SK-N-SH treated with all-trans-retinoic acid at 6 μM for 48 hours (cell line): Measurements from ENCODE around the gene RBM19.

Source experiments
- ATAC-seq: fragments of 200-7000 bp; cut with Tn5 transposase; 3 replicates; pipeline ENCODE4 v1.9.1; 2020; ENCODE audit warnings: mild to moderate bottlenecking, moderate library complexity
- ARNTL ChIP-seq: fragments of 450-650 bp; formaldehyde crosslinking; IDR thresholded peaks from 2 replicates; pipeline ENCODE4 v1.5.0; 2020; ENCODE audit warnings: low read depth, mild to moderate bottlenecking, moderate library complexity, borderline replicate concordance
- BACH2 ChIP-seq: fragments of 250-450 bp; sonication (Bioruptor Pico); IDR thresholded peaks from 2 replicates; pipeline ENCODE4 v1.9.0; 2021; ENCODE audit warnings: mild to moderate bottlenecking, borderline replicate concordance
- CREB5 ChIP-seq: fragments of 250-450 bp; sonication (Bioruptor Pico); IDR thresholded peaks from 2 replicates; pipeline ENCODE4 v1.5.1; 2020; ENCODE audit warnings: low read depth, mild to moderate bottlenecking, moderate library complexity
- CSDC2 ChIP-seq: fragments of 250-450 bp; sonication (Bioruptor Pico); IDR thresholded peaks from 2 replicates; pipeline ENCODE4 v1.5.0; 2020; ENCODE audit warnings: mild to moderate bottlenecking, moderate library complexity
- ESRRG ChIP-seq: fragments of 250-450 bp; sonication (Bioruptor Pico); IDR thresholded peaks from 2 replicates; pipeline ENCODE4 v1.6.1; 2021; ENCODE audit warnings: mild to moderate bottlenecking
- GLIS3 ChIP-seq: fragments of 250-450 bp; sonication (Bioruptor Pico); IDR thresholded peaks from 2 replicates; pipeline ENCODE4 v1.5.0; 2020; ENCODE audit warnings: mild to moderate bottlenecking, moderate library complexity
- ISL1 ChIP-seq: fragments of 250-450 bp; sonication (Bioruptor Pico); IDR thresholded peaks from 2 replicates; pipeline ENCODE4 v2.1.2; 2022; ENCODE audit warnings: mild to moderate bottlenecking, moderate library complexity
- OSR1 ChIP-seq: fragments of 250-450 bp; sonication (Bioruptor Pico); IDR thresholded peaks from 2 replicates; pipeline ENCODE4 v1.8.0; 2022; ENCODE audit warnings: moderate library complexity, mild to moderate bottlenecking, inconsistent platforms
- POU6F1 ChIP-seq: fragments of 250-450 bp; sonication (Bioruptor Pico); IDR thresholded peaks from 2 replicates; pipeline ENCODE4 v1.8.0; 2021; ENCODE audit warnings: low read depth, mild to moderate bottlenecking, moderate library complexity, borderline replicate concordance
- RARB ChIP-seq: fragments of 250-450 bp; sonication (Bioruptor Pico); IDR thresholded peaks from 2 replicates; pipeline ENCODE4 v1.8.0; 2021; ENCODE audit warnings: mild to moderate bottlenecking, moderate library complexity
- SNAI2 ChIP-seq: fragments of 250-450 bp; sonication (Bioruptor Pico); IDR thresholded peaks from 2 replicates; pipeline ENCODE4 v1.5.0; 2020; ENCODE audit warnings: mild to moderate bottlenecking, moderate library complexity
- TCF4 ChIP-seq: fragments of 250-450 bp; sonication (Bioruptor Pico); IDR thresholded peaks from 2 replicates; pipeline ENCODE4 v1.8.0; 2021; ENCODE audit warnings: mild to moderate bottlenecking, moderate library complexity, borderline replicate concordance
- TOX ChIP-seq: fragments of 250-450 bp; sonication (Bioruptor Pico); IDR thresholded peaks from 2 replicates; pipeline ENCODE4 v1.8.0; 2021; ENCODE audit warnings: mild to moderate bottlenecking, moderate library complexity, borderline replicate concordance
- TSHZ2 ChIP-seq: fragments of 250-450 bp; sonication (Bioruptor Pico); IDR thresholded peaks from 2 replicates; pipeline ENCODE4 v1.5.0; 2020; ENCODE audit warnings: mild to moderate bottlenecking, moderate library complexity
- ZC3H10 ChIP-seq: fragments of 250-450 bp; sonication (Bioruptor Pico); IDR thresholded peaks from 2 replicates; pipeline ENCODE4 v1.5.1; 2021; ENCODE audit warnings: mild to moderate bottlenecking, moderate library complexity
- ZFP3 ChIP-seq: fragments of 250-450 bp; sonication (Bioruptor Pico); IDR thresholded peaks from 2 replicates; pipeline ENCODE4 v1.5.0; 2020; ENCODE audit warnings: mild to moderate bottlenecking, moderate library complexity
- ZFP30 ChIP-seq: fragments of 450-650 bp; formaldehyde crosslinking; IDR thresholded peaks from 2 replicates; pipeline ENCODE4 v1.5.0; 2022; ENCODE audit warnings: mild to moderate bottlenecking, moderate library complexity
- ZNF70 ChIP-seq: fragments of 450-650 bp; formaldehyde crosslinking; IDR thresholded peaks from 2 replicates; pipeline ENCODE4 v1.5.0; 2020; ENCODE audit warnings: mild to moderate bottlenecking, moderate library complexity
- ZNF8 ChIP-seq: fragments of 450-650 bp; formaldehyde crosslinking; IDR thresholded peaks from 2 replicates; pipeline ENCODE4 v1.5.0; 2020; ENCODE audit warnings: mild to moderate bottlenecking, moderate library complexity
- TF ChIP-seq, protein P1 (sequence below): fragments of 250-450 bp; sonication (Bioruptor Pico); IDR thresholded peaks from 2 replicates; pipeline ENCODE4 v1.8.0; 2020; ENCODE audit warnings: mild to moderate bottlenecking, moderate library complexity, borderline replicate concordance

Gene RBM19

GRCh38 chr12:113917393-113917792 lies 48.7 kb downstream of the RBM19 start:
- TF ChIP-seq POU6F1 (CRISPR knock-in tag), result no peak
- no peak for ATAC-seq

- no peak for TF ChIP-seq CSDC2
- no peak for TF ChIP-seq RARB (CRISPR knock-in tag)
- TF ChIP-seq ZFP30 (CRISPR knock-in tag), result no peak
- TF ChIP-seq, protein P1, sequence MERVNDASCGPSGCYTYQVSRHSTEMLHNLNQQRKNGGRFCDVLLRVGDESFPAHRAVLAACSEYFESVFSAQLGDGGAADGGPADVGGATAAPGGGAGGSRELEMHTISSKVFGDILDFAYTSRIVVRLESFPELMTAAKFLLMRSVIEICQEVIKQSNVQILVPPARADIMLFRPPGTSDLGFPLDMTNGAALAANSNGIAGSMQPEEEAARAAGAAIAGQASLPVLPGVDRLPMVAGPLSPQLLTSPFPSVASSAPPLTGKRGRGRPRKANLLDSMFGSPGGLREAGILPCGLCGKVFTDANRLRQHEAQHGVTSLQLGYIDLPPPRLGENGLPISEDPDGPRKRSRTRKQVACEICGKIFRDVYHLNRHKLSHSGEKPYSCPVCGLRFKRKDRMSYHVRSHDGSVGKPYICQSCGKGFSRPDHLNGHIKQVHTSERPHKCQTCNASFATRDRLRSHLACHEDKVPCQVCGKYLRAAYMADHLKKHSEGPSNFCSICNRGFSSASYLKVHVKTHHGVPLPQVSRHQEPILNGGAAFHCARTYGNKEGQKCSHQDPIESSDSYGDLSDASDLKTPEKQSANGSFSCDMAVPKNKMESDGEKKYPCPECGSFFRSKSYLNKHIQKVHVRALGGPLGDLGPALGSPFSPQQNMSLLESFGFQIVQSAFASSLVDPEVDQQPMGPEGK (CRISPR knock-in tag), result no peak
- TF ChIP-seq CREB5, result no peak
- TF ChIP-seq OSR1, result no peak
- TF ChIP-seq TOX (CRISPR knock-in tag), result no peak
- no peak for TF ChIP-seq ESRRG (CRISPR knock-in tag)
- ATAC-seq, result no peak
Measured at GRCh38 chr12:113914806-113915205, 51.3 kb downstream of the RBM19 start.

- TF ChIP-seq BACH2 (CRISPR knock-in tag), result no peak
- TF ChIP-seq ZNF70 (CRISPR knock-in tag), result no peak
- TF ChIP-seq ZC3H10 (CRISPR knock-in tag), result no peak
- no peak for TF ChIP-seq CSDC2
- TF ChIP-seq CREB5, result no peak
- no peak for TF ChIP-seq ARNTL (CRISPR knock-in tag)
- no peak for TF ChIP-seq ISL1
- no peak for TF ChIP-seq ESRRG (CRISPR knock-in tag)
- no peak for TF ChIP-seq POU6F1 (CRISPR knock-in tag)
- no peak for TF ChIP-seq RARB (CRISPR knock-in tag)
- TF ChIP-seq TCF4 (CRISPR knock-in tag), result no peak
- no peak for TF ChIP-seq OSR1
- TF ChIP-seq GLIS3 (CRISPR knock-in tag), result no peak
- TF ChIP-seq TSHZ2 (CRISPR knock-in tag), result no peak
- TF ChIP-seq ZFP30 (CRISPR knock-in tag), result no peak
- TF ChIP-seq, protein P1 (CRISPR knock-in tag), result no peak
- no peak for TF ChIP-seq ZNF8
- no peak for TF ChIP-seq ZFP3 (CRISPR knock-in tag)
- no peak for TF ChIP-seq SNAI2
- TF ChIP-seq TOX (CRISPR knock-in tag), result no peak
- no peak for ATAC-seq
Measured at GRCh38 chr12:113914176-113914575, 51.9 kb downstream of the RBM19 start.
